OCI-LY1 (cell line): ENCODE results near the gene TMPRSS3.

Experiments
- H2AFZ ChIP-seq: fragments of 200-600 bp; sonication (generic), shearing (Covaris generic); 2 replicates; pipeline ENCODE4 v1.6.0; 2014; ENCODE audit warnings: antibody characterized with exemption, mild to moderate bottlenecking, low read length
- H3F3A ChIP-seq: fragments of 200-600 bp; sonication (generic), shearing (Covaris generic); 2 replicates; pipeline ENCODE4 v1.6.0; 2014; ENCODE audit warnings: mild to moderate bottlenecking, antibody characterized with exemption, low read length, moderate library complexity; ENCODE audit not compliant: insufficient read depth
- H3K27ac ChIP-seq: fragments of 200-600 bp; sonication (generic); 2 replicates; pipeline ENCODE4 v1.5.1; 2014; ENCODE audit warnings: low read length, mixed run types, mild to moderate bottlenecking, low read depth; ENCODE audit not compliant: poor library complexity, severe bottlenecking
- H3K27me3 ChIP-seq: fragments of 200-600 bp; sonication (generic); 2 replicates; pipeline ENCODE4 v1.6.0; 2014; ENCODE audit warnings: antibody characterized with exemption, mild to moderate bottlenecking, low read length, moderate library complexity; ENCODE audit not compliant: insufficient read depth
- H3K36me3 ChIP-seq: fragments of 200-600 bp; sonication (generic); 2 replicates; pipeline ENCODE4 v1.6.1; 2014; ENCODE audit warnings: mild to moderate bottlenecking, antibody characterized with exemption, low read length, moderate library complexity, mixed read lengths; ENCODE audit not compliant: insufficient read depth
- H3K4me1 ChIP-seq: fragments of 200-600 bp; sonication (generic); 2 replicates; pipeline ENCODE4 v1.5.1; 2014; ENCODE audit warnings: mild to moderate bottlenecking, low read length, moderate library complexity; ENCODE audit not compliant: insufficient read depth, severe bottlenecking
- H3K4me2 ChIP-seq: fragments of 200-600 bp; sonication (generic), shearing (Covaris generic); 2 replicates; pipeline ENCODE4 v1.6.1; 2014; ENCODE audit warnings: low read length
- H3K4me3 ChIP-seq: fragments of 200-600 bp; sonication (generic); 2 replicates; pipeline ENCODE4 v1.5.1; 2014; ENCODE audit warnings: low read length, low read depth, mild to moderate bottlenecking, mixed read lengths; ENCODE audit not compliant: poor library complexity, severe bottlenecking
- H3K79me2 ChIP-seq: fragments of 200-600 bp; shearing (Covaris generic); 2 replicates; pipeline ENCODE4 v1.6.1; 2016; ENCODE audit warnings: mixed run types, low read length, mixed read lengths; ENCODE audit not compliant: insufficient read depth
- H3K9ac ChIP-seq: fragments of 200-600 bp; sonication (generic), shearing (Covaris generic); 2 replicates; pipeline ENCODE4 v1.6.1; 2014; ENCODE audit warnings: mild to moderate bottlenecking, low read length, mixed read lengths
- H3K9me2 ChIP-seq: fragments of 200-600 bp; sonication (generic), shearing (Covaris generic); 2 replicates; pipeline ENCODE4 v1.6.1; 2014; ENCODE audit warnings: low read depth, mild to moderate bottlenecking, low read length, mixed read lengths
- H3K9me3 ChIP-seq: fragments of 200-600 bp; shearing (Covaris generic); 2 replicates; pipeline ENCODE4 v1.6.1; 2014; ENCODE audit warnings: low read length, mixed read lengths
- H4K20me1 ChIP-seq: fragments of 200-600 bp; sonication (generic), shearing (Covaris generic); 2 replicates; pipeline ENCODE4 v1.6.0; 2016; ENCODE audit warnings: mild to moderate bottlenecking, low read length; ENCODE audit not compliant: insufficient read depth
- EZH2 ChIP-seq: fragments of 200-600 bp; sonication (generic), shearing (Covaris generic); IDR thresholded peaks from 2 replicates; pipeline ENCODE4 v1.8.0; 2017; ENCODE audit warnings: borderline replicate concordance, mixed run types, mild to moderate bottlenecking, antibody characterized with exemption, low read length, moderate library complexity, mixed read lengths
- TF ChIP-seq, protein P1 (sequence below): fragments of 200-600 bp; sonication (generic), shearing (Covaris generic); IDR thresholded peaks from 2 replicates; pipeline ENCODE4 v1.5.1; 2017; ENCODE audit warnings: mild to moderate bottlenecking, antibody characterized with exemption, low read length, moderate library complexity, mixed read lengths

TMPRSS3 gene

DNA sequence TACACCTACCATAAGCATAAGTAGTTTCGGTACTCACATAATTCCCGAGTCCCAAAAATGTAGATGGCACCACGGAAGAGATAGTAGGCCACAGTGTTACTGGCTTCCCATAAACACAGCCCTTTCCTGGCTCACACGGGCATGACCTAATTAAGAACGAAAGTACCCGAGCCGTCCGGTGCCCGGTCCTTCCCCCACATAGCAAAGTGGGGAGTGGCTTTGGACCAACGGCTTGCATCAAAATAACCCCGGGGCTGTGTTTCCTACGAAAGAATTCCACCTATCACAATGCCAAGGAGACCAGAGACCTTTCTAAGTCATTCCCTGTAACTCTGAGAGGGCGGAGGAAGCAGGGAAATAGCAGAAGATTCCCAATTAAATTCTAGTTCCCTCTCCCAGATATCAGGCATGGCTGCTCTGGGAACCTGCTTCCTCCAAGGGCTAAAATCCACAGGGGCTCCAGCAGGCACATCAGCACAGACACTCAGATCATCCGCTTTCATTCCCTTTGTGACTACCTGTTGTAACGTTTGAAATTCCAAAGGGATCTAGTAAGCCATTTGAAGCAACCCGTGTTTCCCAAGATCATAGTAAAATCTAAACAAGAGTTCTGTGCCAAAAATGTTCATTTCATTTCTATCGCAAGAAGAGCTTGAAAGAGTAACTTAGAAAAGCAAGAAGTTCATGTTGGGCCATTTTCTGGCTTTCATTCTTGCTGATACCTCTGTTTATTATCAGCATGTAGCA, at the start of gene TMPRSS3:
TSS of gene TMPRSS3 (minus strand) at position 148 of the 747 bp plus-strand sequence. CDS start 635 bp downstream, outside the sequence.
- Histone ChIP-seq H3K27ac (no peak within 1 kb of the TSS), H3K9me3 (no peaks in the 10 kb centered on the region), H3K4me2 (no peak within 1 kb of the TSS), H3K4me3 (no peak within 1 kb of the TSS), H3K79me2 (no peaks in the 10 kb centered on the region), H3K4me1 (peaks cover 8% of the 10 kb centered on the region), H3F3A (no peaks in the 10 kb centered on the region), H4K20me1 (no peaks in the 10 kb centered on the region), H3K9ac (no peak within 1 kb of the TSS), H3K36me3 (no peaks in the 10 kb centered on the region), H2AFZ (no peak within 1 kb of the TSS), H3K27me3 (peaks cover 7% of the 10 kb centered on the region; the same call in 1 of the 2 replicates), H3K9me2 (no peaks in the 10 kb centered on the region)
- no peak for TF ChIP-seq EZH2
- TF ChIP-seq, protein P1, sequence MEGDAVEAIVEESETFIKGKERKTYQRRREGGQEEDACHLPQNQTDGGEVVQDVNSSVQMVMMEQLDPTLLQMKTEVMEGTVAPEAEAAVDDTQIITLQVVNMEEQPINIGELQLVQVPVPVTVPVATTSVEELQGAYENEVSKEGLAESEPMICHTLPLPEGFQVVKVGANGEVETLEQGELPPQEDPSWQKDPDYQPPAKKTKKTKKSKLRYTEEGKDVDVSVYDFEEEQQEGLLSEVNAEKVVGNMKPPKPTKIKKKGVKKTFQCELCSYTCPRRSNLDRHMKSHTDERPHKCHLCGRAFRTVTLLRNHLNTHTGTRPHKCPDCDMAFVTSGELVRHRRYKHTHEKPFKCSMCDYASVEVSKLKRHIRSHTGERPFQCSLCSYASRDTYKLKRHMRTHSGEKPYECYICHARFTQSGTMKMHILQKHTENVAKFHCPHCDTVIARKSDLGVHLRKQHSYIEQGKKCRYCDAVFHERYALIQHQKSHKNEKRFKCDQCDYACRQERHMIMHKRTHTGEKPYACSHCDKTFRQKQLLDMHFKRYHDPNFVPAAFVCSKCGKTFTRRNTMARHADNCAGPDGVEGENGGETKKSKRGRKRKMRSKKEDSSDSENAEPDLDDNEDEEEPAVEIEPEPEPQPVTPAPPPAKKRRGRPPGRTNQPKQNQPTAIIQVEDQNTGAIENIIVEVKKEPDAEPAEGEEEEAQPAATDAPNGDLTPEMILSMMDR = no peak

DNA sequence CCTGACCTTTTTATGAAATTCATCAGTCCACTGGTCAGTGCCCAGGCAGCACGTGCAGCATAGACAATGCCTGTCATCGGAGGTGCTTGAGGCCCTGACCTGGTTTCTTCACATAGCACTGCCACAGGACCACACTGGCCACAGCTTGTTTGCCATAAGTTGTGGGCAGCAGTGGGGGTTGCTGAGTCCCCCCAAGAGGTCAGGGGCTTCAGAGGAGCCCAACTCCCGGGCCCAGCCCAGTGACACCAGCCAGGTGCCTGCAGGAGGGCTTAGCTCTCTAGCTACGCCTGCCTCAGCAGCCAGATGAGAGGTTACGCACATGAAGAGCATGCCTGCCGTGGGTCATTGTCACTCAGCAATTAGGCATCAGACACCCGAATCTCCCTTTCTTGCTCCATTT, 49.5 kb upstream of the TMPRSS3 start:
- Histone ChIP-seq H3F3A (no peaks in the 10 kb centered on the region), H3K9me3 (no peaks in the 10 kb centered on the region), H3K4me2 (no peak overlapping the region), H3K4me1 (peaks cover 3% of the 10 kb centered on the region), H4K20me1 (no peaks in the 10 kb centered on the region), H3K27me3 (no peaks in the 10 kb centered on the region; the same call in 1 of the 2 replicates), H3K27ac (no peak overlapping the region), H3K9ac (no peak overlapping the region), H3K79me2 (no peaks in the 10 kb centered on the region), H3K36me3 (no peaks in the 10 kb centered on the region), H3K9me2 (no peaks in the 10 kb centered on the region), H2AFZ (no peak overlapping the region), H3K4me3 (no peak overlapping the region)
- no peak for TF ChIP-seq EZH2
- TF ChIP-seq, protein P1 = no peak

DNA sequence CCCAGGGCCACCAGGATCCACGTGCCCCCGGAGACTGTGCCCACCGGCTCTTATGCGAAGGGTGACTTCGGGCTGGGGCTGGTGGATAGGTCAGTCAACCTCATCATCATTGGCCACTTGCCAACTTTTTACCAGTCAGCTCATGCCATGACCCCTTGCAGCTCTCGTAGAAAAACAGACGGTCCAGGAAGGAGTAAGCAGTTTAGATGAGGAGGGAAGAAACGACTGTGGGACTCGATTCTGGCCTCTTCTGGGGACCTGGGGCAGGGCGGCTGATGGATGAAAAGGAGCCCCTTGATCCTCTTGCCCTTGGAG, 48.9 kb upstream of the TMPRSS3 start:
- H3K27me3 ChIP-seq = no peaks in the 10 kb centered on the region; the same call in 1 of the 2 replicates
- no peaks in the 10 kb centered on the region for H3F3A ChIP-seq
- H3K9ac ChIP-seq = no peak overlapping the region
- TF ChIP-seq, protein P1 = no peak
- TF ChIP-seq EZH2 = no peak
- H3K9me3 ChIP-seq = no peaks in the 10 kb centered on the region
- H3K79me2 ChIP-seq = no peaks in the 10 kb centered on the region
- H3K27ac ChIP-seq = no peak overlapping the region
- H3K36me3 ChIP-seq = no peaks in the 10 kb centered on the region
- no peak overlapping the region for H2AFZ ChIP-seq
- no peaks in the 10 kb centered on the region for H3K4me1 ChIP-seq
- no peak overlapping the region for H3K4me3 ChIP-seq
- no peak overlapping the region for H3K4me2 ChIP-seq
- no peaks in the 10 kb centered on the region for H4K20me1 ChIP-seq
- no peaks in the 10 kb centered on the region for H3K9me2 ChIP-seq
